K562 (cell line): ENCODE data around the gene PPP1R15B. TPM values are rescaled to one million over a fixed set of nuclear protein-coding genes. Genes with fewer than 3 reads are reported as not detected.

Experiments used
- ATAC-seq: fragments of 200-7000 bp; cut with Tn5 transposase; 3 replicates; pipeline ENCODE4 v1.9.1; 2020; ENCODE audit warnings: moderate library complexity
- BruUV-seq: library from RNA; stranded (reverse); fragments of 400-500 nt; replicated peaks from 2 replicates; lab custom pipeline; 2021; lab: Mats Ljungman, UMichigan
- CTCF ChIA-PET: fragments of 300-600 bp; formaldehyde crosslinking; extraction: SDS; loops from one replicate; lab custom pipeline; 2021; ENCODE audit warnings: low intra/inter-chr PET ratio; lab: Yijun Ruan, JAX
- POLR2A ChIA-PET: fragments of 300-600, 350-650 bp; sonication (Branson Sonifier 250); formaldehyde crosslinking; extraction: SDS; loops from one replicate; lab custom pipeline; 2021; ENCODE audit warnings: antibody characterized with exemption, inconsistent platforms; lab: Yijun Ruan, JAX
- DNase-seq, 4 experiments: peaks; one replicate each; pipeline versions ENCODE4 v3.0.0 to v3.0.0-alpha.2; 2011 to 2018; ENCODE audit warnings: low spot score in 3 of 4, mixed read lengths in 3 of 4; ENCODE audit errors: extremely low read depth in 1 of 4
- FAIRE-seq: peaks from 2 replicates; lab custom pipeline; 2011; peaks lifted over from hg19 to GRCh38; lab: Jason Lieb, UNC
- H2AFZ ChIP-seq: 2 replicates; pipeline ENCODE4 v1.6.0; 2011; ENCODE audit warnings: low read depth, low read length, control low read depth, inconsistent platforms
- H3K27ac ChIP-seq: fragments of 200-600 bp; 3 replicates; pipeline ENCODE4 v1.8.0; 2011; ENCODE audit warnings: low read depth, mild to moderate bottlenecking, control low read depth, inconsistent platforms, low read length, moderate library complexity, mixed read lengths; ENCODE audit errors: extremely low read depth
- H3K27me3 ChIP-seq, 2 experiments: fragments of 300-600 bp in 1 of 2; 2 replicates in 1 of 2; 3 replicates in 1 of 2; pipeline versions ENCODE4 v1.6.0 to v1.8.0; 2011; ENCODE audit warnings: inconsistent platforms in 2 of 2, low read length in 2 of 2, mild to moderate bottlenecking in 1 of 2, mixed read lengths in 1 of 2, moderate library complexity in 1 of 2; ENCODE audit not compliant: control insufficient read depth in 2 of 2, insufficient read depth in 2 of 2
- H3K36me3 ChIP-seq: fragments of 300-600 bp; 3 replicates; pipeline ENCODE4 v1.8.0; 2011; ENCODE audit warnings: mild to moderate bottlenecking, low read length, inconsistent platforms; ENCODE audit not compliant: control insufficient read depth, insufficient read depth
- H3K4me1 ChIP-seq, 2 experiments: fragments of 200-600 bp in 1 of 2; replicated peaks in 1 of 2; 2 replicates in 1 of 2; 3 replicates in 1 of 2; pipeline versions ENCODE4 v1.5.1 to v1.8.0; 2011; ENCODE audit warnings: inconsistent platforms in 2 of 2, low read length in 2 of 2, mild to moderate bottlenecking in 1 of 2, mixed read lengths in 1 of 2, moderate library complexity in 1 of 2; ENCODE audit not compliant: control insufficient read depth in 2 of 2, insufficient read depth in 2 of 2
- H3K4me2 ChIP-seq: 2 replicates; pipeline ENCODE4 v1.6.1; 2011; ENCODE audit warnings: low read length, control low read depth, inconsistent platforms, mixed read lengths; ENCODE audit not compliant: insufficient read depth
- H3K4me3 ChIP-seq: fragments of 200-600 bp; sonication (generic), shearing (Covaris generic); 2 replicates; pipeline ENCODE4 v1.5.1; 2016; ENCODE audit warnings: control low read depth, inconsistent platforms
- H3K79me2 ChIP-seq: fragments of 200-600 bp; 3 replicates; pipeline ENCODE4 v1.8.0; 2011; ENCODE audit warnings: low read length, inconsistent platforms; ENCODE audit not compliant: control insufficient read depth, insufficient read depth
- H3K9ac ChIP-seq, 2 experiments: 2 replicates each; pipeline versions ENCODE4 v1.6.0 to v1.6.1; 2011; ENCODE audit warnings: low read depth in 2 of 2, low read length in 2 of 2, control low read depth in 1 of 2, inconsistent platforms in 1 of 2, mild to moderate bottlenecking in 1 of 2, mixed read lengths in 1 of 2; ENCODE audit not compliant: insufficient read depth in 1 of 2
- H3K9me1 ChIP-seq: one replicate; pipeline ENCODE4 v1.6.0; 2011; ENCODE audit warnings: inconsistent platforms, mild to moderate bottlenecking, low read length, moderate library complexity; ENCODE audit not compliant: control insufficient read depth, insufficient read depth
- H3K9me3 ChIP-seq: replicated peaks from 2 replicates; pipeline ENCODE4 v1.5.1; 2011; ENCODE audit warnings: low read depth, low read length, inconsistent platforms; ENCODE audit not compliant: control insufficient read depth, insufficient read depth
- H4K20me1 ChIP-seq: replicated peaks from 2 replicates; pipeline ENCODE4 v1.6.1; 2011; ENCODE audit warnings: low read length, inconsistent platforms, mixed read lengths; ENCODE audit not compliant: control insufficient read depth, insufficient read depth
- DIDO1 ChIP-seq: fragments of 450-650 bp; IDR thresholded peaks from 2 replicates; pipeline ENCODE4 v1.6.1; 2016; ENCODE audit warnings: low read depth, missing biosample characterization, missing genetic modification characterization
- E2F8 ChIP-seq: fragments of 450-650 bp; IDR thresholded peaks from 2 replicates; pipeline ENCODE4 v1.7.1; 2018; ENCODE audit warnings: mild to moderate bottlenecking, low read depth; ENCODE audit not compliant: partially characterized antibody
- GABPA ChIP-seq: fragments of 200-800 bp; sonication (Bioruptor generic); conservative IDR thresholded peaks from 2 replicates; pipeline ENCODE4 v1.6.1; 2016; ENCODE audit warnings: low read depth, missing genetic modification characterization, missing compliant biosample characterization
- HDAC2 ChIP-seq: fragments of 450-650 bp; IDR thresholded peaks from 2 replicates; pipeline ENCODE4 v1.6.1; 2016; ENCODE audit warnings: mild to moderate bottlenecking
- POLR2A ChIP-seq: fragments of 450-650 bp; conservative IDR thresholded peaks from 2 replicates; pipeline ENCODE4 v1.6.1; 2016
- POLR2B ChIP-seq: fragments of 450-650 bp; IDR thresholded peaks from 2 replicates; pipeline ENCODE4 v1.6.1; 2018; ENCODE audit warnings: low read depth; ENCODE audit not compliant: partially characterized antibody
- POLR2H ChIP-seq: IDR thresholded peaks from 2 replicates; pipeline ENCODE4 v1.6.1; 2016; ENCODE audit warnings: missing genetic modification characterization, low read depth, mild to moderate bottlenecking, control low read depth, missing compliant biosample characterization, moderate library complexity
- SAP30 ChIP-seq: fragments of 200-600 bp; sonication (generic); IDR thresholded peaks from 2 replicates; pipeline ENCODE4 v1.6.1; 2012; ENCODE audit warnings: borderline replicate concordance, low read depth, mild to moderate bottlenecking, moderate library complexity, low read length, control low read depth, inconsistent platforms; ENCODE audit not compliant: insufficient read depth, poor library complexity, severe bottlenecking
- SMARCA5 ChIP-seq: fragments of 450-650 bp; IDR thresholded peaks from 2 replicates; pipeline ENCODE4 v1.6.1; 2016
- SUPT5H ChIP-seq: fragments of 450-650 bp; IDR thresholded peaks from 2 replicates; pipeline ENCODE4 v1.6.1; 2016
- ZNF384 ChIP-seq: IDR thresholded peaks from 2 replicates; pipeline ENCODE4 v1.6.1; 2012; ENCODE audit warnings: low read depth, low read length, improper control_type of control experiment
- ZNF407 ChIP-seq: fragments of 450-650 bp; IDR thresholded peaks from 2 replicates; pipeline ENCODE4 v1.6.1; 2016; ENCODE audit warnings: low read depth
- WGBS: fragments of 100-300 bp; shearing (Covaris generic); methylation state at CpG from one replicate; pipeline ENCODE4 v1.1.6; 2016; ENCODE audit warnings: low coverage, mixed read lengths; ENCODE audit not compliant: insufficient coverage; ENCODE audit errors: missing lambda C conversion rate; 5-methylcytosine and 5-hydroxymethylcytosine counted together
- in situ Hi-C: fragments of 300-500 bp; cut with MboI; formaldehyde crosslinking; loops from 4 replicates; pipeline ENCODE4 v1.15.0; 2018; ENCODE audit warnings: inconsistent platforms, mixed read lengths
- intact Hi-C: fragments of 100-400 bp; cut with micrococcal nuclease; formaldehyde crosslinking; loops from 2 replicates; pipeline ENCODE4 v1.14.2; 2022
- polyA plus RNA-seq, 8 experiments: library from polyadenylated mRNA; depleted of rRNA in 4 of 8; stranded (reverse) in 5 of 8; unstranded in 3 of 8; fragments of >200 nt; fragmentation: Nextera tagmentation in 2 of 8; fragmentation: Illumina TruSeq in 1 of 8; extraction: Ambion mirVana in 2 of 8; extraction: Trizol in 1 of 8; gene quantifications; 2 replicates each; pipeline versions ENCODE4 v1.2.1 to v1.2.3, GENCODE V29; 2011 to 2014; ENCODE audit warnings: inconsistent platforms in 1 of 8, missing spikeins in 1 of 8
- total RNA-seq, 7 experiments: library from RNA; depleted of rRNA in 6 of 7; stranded (reverse); fragments of >200 nt in 6 of 7; fragmentation: Illumina TruSeq in 2 of 7; extraction: Trizol in 2 of 7; gene quantifications; 2 replicates each; pipeline versions ENCODE4 v1.2.1 to v1.2.3, GENCODE V29; 2011 to 2021; ENCODE audit warnings: low replicate concordance in 1 of 7
- TF ChIP-seq, protein P1 (sequence below): fragments of 250-450 bp; sonication (Bioruptor Pico); IDR thresholded peaks from 2 replicates; pipeline ENCODE4 v1.8.0; 2021; ENCODE audit warnings: moderate library complexity, mild to moderate bottlenecking, inconsistent platforms

Gene PPP1R15B
- total and polyA plus RNA-seq, 9 of the 15 experiments (the other 6 are each of a cell fraction or from before 2014, with no cell fraction given) = 17.0 to 48.1 (median 30.8) TPM

DNA sequence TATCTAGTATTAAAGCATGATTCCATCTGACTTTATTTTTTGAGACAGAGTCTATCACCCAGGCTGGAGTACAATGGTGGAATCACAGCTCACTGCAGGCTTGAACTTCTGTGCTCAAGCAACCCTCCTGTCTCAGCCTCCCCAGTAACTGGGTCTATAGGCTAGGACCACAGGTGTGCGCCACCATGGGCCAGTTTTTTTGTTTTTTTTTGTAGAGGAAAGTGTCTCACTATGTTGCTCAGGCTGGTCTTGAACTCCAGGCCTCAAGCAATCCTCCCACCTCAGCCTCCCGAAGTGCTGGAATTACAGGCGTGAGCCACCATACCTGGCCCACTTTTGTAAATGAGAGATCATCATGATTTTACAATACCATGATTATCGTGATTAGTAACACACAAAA, 9.2 kb downstream of the PPP1R15B start:
- Histone ChIP-seq H3K27me3 (no peaks in the 10 kb centered on the region), H3K9ac (no peak overlapping the region), H3K79me2 (peaks cover 40% of the 10 kb centered on the region), H3K9me3 (no peaks in the 10 kb centered on the region), H2AFZ (no peak overlapping the region), H3K27ac (no peak overlapping the region), H3K4me3 (no peak overlapping the region), H4K20me1 (peaks cover 20% of the 10 kb centered on the region), H3K9me1 (no peaks in the 10 kb centered on the region), H3K36me3 (peaks cover 79% of the 10 kb centered on the region), H3K4me2 (no peak overlapping the region), H3K4me1 (peaks cover 4 to 11% of the 10 kb centered on the region in 2 experiments; a peak in 4 of 5 replicates)
- ATAC-seq = peak; percentile 17; the same call in 1 of the 3 replicates
- ChIA-PET POLR2A (interaction anchor here (0.6 to 7.9 kb wide), 5 partner anchors 6 to 774 kb away, joined by 3 to 87 read pairs (median 3); no protein-coding TSS in a partner anchor), CTCF (no interaction called here)
- BruUV-seq = no TSS peak
- no peak for DNase-seq
- 92% methylated on average over 4 of the region's 4 CpGs for WGBS
- intact Hi-C loops = no loop called here
- in situ Hi-C loops = no loop called here
- FAIRE-seq = no peak
- peak; percentile 53 for TF ChIP-seq POLR2A
- TF ChIP-seq GABPA (tag) = no peak
- no peak for TF ChIP-seq ZNF384
- no peak for TF ChIP-seq SAP30
- TF ChIP-seq ZNF407 = no peak
- TF ChIP-seq E2F8 = peak; percentile 19
- TF ChIP-seq HDAC2 = no peak
- TF ChIP-seq DIDO1 (tag) = no peak
- TF ChIP-seq POLR2H (tag) = 0 out of 2 replicates have a peak, but pooled peaks have one; percentile 2
- TF ChIP-seq POLR2B = peak; percentile 68
- 0 out of 2 replicates have a peak, but pooled peaks have one; percentile 42 for TF ChIP-seq SUPT5H
- 0 out of 2 replicates have a peak, but pooled peaks have one; percentile 21 for TF ChIP-seq SMARCA5
- TF ChIP-seq, protein P1, sequence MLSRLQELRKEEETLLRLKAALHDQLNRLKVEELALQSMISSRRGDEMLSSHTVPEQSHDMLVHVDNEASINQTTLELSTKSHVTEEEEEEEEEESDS (CRISPR knock-in tag) = no peak
